WERI-Rb-1 (cell line): ENCODE results near the gene OR6N2.

ENCODE experiments used
- DNase-seq: peaks from one replicate; pipeline ENCODE4 v3.0.0-alpha.2; 2020
- H3K27ac ChIP-seq: fragments of 250-450 bp; sonication (Bioruptor Pico); 2 replicates; pipeline ENCODE4 v1.5.1; 2020; ENCODE audit warnings: mild to moderate bottlenecking, moderate library complexity
- H3K27me3 ChIP-seq: fragments of 250-450 bp; sonication (Bioruptor Pico); 2 replicates; pipeline ENCODE4 v1.5.1; 2021; ENCODE audit warnings: mild to moderate bottlenecking, low read depth, moderate library complexity; ENCODE audit not compliant: insufficient read depth, severe bottlenecking
- H3K36me3 ChIP-seq: fragments of 250-450 bp; sonication (Bioruptor Pico); 2 replicates; pipeline ENCODE4 v1.5.1; 2020; ENCODE audit warnings: mild to moderate bottlenecking, moderate library complexity
- H3K4me3 ChIP-seq: 2 replicates; pipeline ENCODE4 v1.5.1; 2011; ENCODE audit warnings: low read depth, mild to moderate bottlenecking, control low read depth, low read length
- H3K9me3 ChIP-seq: fragments of 250-450 bp; sonication (Bioruptor Pico); 2 replicates; pipeline ENCODE4 v1.5.1; 2021; ENCODE audit warnings: mild to moderate bottlenecking, moderate library complexity; ENCODE audit not compliant: severe bottlenecking
- CTCF ChIP-seq: IDR thresholded peaks from 2 replicates; pipeline ENCODE4 v1.5.1; 2011; ENCODE audit warnings: low read depth, mild to moderate bottlenecking, control low read depth, inconsistent platforms, low read length

OR6N2 gene

DNA sequence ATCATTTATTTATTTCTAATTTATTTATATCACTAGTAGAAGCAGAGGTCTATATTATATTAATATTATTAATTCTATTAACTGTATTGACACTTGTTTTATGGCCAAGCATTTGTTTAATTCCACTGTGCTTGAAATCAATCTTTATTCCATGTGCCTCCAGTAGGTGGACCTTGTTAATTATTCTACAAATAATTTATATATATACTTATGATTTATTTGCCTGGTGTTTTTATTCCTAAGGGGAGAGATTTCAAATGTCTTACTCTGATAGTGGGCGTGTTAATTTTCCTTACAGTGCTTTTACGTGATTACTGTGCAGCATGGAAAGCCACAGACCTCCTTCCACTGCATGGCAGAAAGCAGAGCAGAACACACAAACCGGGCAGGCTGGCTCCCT lies 17.5 kb upstream of the OR6N2 start:
- H3K4me3 ChIP-seq, result no peak overlapping the region
- DNase-seq, result no peak
- no peak overlapping the region for H3K27ac ChIP-seq
- no peaks in the 10 kb centered on the region for H3K36me3 ChIP-seq
- H3K27me3 ChIP-seq, result peaks cover 76% of the 10 kb centered on the region
- H3K9me3 ChIP-seq, result no peaks in the 10 kb centered on the region
- TF ChIP-seq CTCF, result no peak

- no peak overlapping the region for H3K27ac ChIP-seq
- peaks cover 63% of the 10 kb centered on the region for H3K27me3 ChIP-seq
- no peak overlapping the region for H3K4me3 ChIP-seq
- H3K9me3 ChIP-seq, result no peaks in the 10 kb centered on the region
- no peak for TF ChIP-seq CTCF
- H3K36me3 ChIP-seq, result no peaks in the 10 kb centered on the region
- DNase-seq, result no peak
These were observed 13.2 kb upstream of the OR6N2 start for GRCh38 chr1:158794247-158794646.

DNA sequence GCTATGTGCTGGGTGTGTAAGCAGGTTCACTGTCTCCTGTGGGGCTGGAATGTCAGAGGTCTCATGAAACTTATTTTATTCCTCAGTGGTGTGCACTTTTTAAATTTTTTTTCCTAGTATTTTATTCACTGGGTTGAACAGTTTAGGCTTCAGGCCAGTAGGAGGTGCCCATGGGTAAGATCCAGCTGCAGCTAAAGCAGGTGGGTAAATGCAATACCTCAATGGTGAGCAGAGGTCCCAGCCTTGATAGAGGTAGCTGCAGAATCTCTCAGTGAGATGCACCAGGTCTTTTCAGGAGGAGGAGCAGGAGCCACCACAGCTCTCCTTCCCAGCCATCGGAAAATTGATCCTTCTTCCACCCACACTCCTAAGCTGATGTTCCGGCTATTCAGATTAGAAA lies 12.6 kb upstream of the OR6N2 start:
- Histone ChIP-seq H3K27me3 (peaks cover 56% of the 10 kb centered on the region), H3K36me3 (no peaks in the 10 kb centered on the region), H3K9me3 (no peaks in the 10 kb centered on the region), H3K4me3 (no peak overlapping the region), H3K27ac (no peak overlapping the region)
- peak; percentile 21; the same call in 1 of the 2 replicates for TF ChIP-seq CTCF
- DNase-seq, result no peak

GRCh38 chr1:158771950-158772866 lies 8.8 kb downstream of the OR6N2 start, which contains the start of gene OR6N1:
OR6N1 (minus strand) TSS chr1:158772195; CDS start chr1:158766682, 5,513 bp downstream.
- no peak for DNase-seq
- no peak within 1 kb of the TSS for H3K4me3 ChIP-seq
- peaks cover 85% of the 10 kb centered on the region for H3K27me3 ChIP-seq
- TF ChIP-seq CTCF, result no peak
- no peaks in the 10 kb centered on the region for H3K9me3 ChIP-seq
- H3K27ac ChIP-seq, result no peak within 1 kb of the TSS
- H3K36me3 ChIP-seq, result no peaks in the 10 kb centered on the region

DNA sequence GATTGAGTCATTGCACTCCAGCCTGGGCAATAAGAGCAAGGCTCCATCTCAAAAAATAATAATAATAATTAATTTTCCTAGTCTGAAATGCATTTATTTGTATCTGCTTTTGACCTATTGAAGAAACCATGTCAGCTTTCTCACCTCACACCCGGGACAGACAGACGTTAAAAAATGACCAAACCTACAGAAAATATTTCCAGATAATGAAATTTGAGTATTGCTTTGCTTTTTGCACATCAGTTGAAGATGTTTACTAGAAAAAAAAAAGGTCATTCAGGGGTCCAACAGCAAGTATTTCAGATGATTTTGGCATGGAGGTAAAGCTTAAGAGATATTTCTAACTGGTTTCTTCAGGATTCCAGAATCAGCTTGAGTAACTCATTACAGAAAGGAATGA lies 26.6 kb downstream of the OR6N2 start, which contains the start of gene OR6K6:
Gene OR6K6, plus strand, starts transcription at position 301 of the 400 bp plus-strand sequence. CDS start 168 bp downstream, outside the sequence.
- Histone ChIP-seq H3K9me3 (no peaks in the 10 kb centered on the region), H3K36me3 (no peaks in the 10 kb centered on the region), H3K27ac (no peak within 1 kb of the TSS), H3K27me3 (peaks cover 65% of the 10 kb centered on the region), H3K4me3 (no peak within 1 kb of the TSS)
- no peak for TF ChIP-seq CTCF
- DNase-seq, result no peak
